Fibroblast of peridontal ligament (primary cell): Measurements from ENCODE around the gene THAP7.
"Not testable (repeated sequence)": the region's sequence is repeated elsewhere in the genome, so short reads cannot be mapped to it uniquely, and the experiment has no call there.

Experiments
- DNase-seq: peaks from one replicate; pipeline ENCODE4 v3.0.0-alpha.2; 2010; ENCODE audit errors: extremely low read depth

The THAP7 gene

GRCh38 chr22:21012446-21013407 lies 10.8 kb upstream of the THAP7 start:
- DNase-seq: no peak

DNA sequence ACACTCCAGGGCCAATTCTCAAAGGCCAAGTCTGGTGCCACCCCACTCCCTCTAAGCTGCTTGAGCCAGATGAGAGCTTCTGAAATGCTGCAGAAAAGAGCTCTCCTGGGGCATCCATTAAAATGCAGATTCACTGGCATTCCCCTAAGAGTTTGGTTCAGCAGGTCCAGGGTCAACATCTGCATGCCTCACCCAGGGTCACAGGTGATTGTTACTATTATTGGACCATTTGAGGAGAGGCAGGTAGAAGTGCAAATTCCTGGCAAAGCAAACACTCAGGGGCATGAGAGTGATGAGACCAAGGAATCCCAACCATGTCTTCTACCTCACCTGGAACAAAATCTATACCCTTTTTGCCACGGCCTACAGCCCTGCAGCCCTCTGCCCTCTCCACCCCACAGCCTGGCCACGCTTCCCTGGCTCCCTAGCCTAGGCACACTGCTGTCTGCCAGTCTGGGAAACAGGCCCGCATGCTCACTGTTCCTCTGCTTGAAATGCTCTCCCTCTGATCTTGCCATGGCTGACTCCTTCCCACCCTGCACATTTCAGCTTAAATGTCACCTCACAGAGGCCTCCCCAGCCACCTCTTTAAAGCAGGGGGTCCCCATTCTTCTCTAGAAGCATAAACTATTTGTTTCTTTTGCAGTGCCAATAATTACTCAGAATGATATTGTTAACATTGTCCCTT lies 8.7 kb upstream of the THAP7 start:
- DNase-seq: no peak

GRCh38 chr22:21009638-21010425 lies 7.9 kb upstream of the THAP7 start:
- peak; percentile 57 for DNase-seq

DNA sequence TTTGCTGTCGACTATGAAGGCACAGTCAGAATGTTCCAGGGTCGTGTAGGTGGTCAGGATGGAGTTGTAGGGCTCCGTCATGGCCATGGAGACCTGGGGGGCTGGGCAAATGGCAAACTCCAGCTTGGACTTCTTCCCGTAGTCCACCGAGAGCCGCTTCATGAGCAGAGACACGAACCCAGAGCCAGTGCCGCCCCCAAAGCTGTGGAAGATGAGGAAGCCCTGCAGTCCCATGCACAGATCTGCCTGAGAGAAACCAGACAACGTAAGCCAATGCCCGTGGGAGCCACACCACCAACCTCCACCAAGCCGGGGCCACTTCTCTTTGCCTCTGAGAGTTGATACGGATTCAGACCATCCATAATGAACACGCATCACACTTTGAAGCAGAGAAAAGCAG lies 7.3 kb upstream of the THAP7 start:
- not testable (repeated sequence) for DNase-seq

DNA sequence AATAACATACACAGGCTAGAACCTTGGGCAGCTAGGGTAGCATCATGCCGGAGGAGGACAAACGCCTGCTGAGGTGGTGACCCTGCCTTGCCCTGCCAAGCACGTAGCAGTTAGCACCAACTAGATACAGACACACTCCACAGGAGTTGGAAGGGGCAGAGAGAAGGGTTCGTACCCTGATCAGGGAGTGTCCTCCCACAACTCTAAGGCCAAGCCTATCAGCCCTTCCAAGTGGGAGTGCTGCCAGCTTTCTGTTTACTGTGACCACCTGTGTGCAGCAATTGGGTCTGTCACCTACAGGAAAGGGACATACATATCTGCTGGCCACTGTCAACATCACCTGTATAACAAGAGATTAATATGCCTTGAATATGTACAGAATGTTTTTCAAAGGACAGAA lies 1.9 kb upstream of the THAP7 start:
- DNase-seq: no peak

DNA sequence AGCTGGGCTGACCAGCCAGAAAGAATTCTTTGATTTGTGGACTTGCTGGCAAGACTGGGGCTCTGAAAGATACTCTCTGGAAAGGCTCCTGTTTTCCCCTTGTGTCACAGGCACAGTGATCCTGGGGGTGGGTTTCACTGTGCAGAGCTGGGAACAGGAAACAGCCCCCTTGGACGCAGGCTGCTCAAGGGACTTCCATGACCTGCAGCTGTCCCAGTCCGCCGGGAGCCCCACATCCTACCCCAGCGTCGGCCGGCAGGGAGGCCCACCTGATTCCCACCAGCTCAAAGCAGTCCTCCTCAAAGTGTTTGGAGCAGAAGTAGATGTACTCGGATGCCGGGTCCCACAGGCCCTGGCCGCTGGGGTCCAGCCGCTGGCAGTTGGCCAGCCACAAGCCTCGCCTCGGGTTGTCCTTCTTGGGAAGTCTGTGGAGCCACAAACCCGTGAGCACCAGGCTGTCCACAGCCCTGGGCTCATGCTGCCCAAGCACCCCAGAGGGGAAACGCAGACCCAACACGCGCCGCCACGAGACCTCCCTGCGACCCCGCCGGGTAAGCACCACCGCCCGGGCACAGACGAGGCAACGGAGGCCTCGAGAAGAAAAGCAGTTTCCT lies 824 bp downstream of the THAP7 start:
- peak; percentile 11 for DNase-seq

- peak; percentile 18 for DNase-seq
Measured at GRCh38 chr22:21000207-21000986, 1.5 kb downstream of the THAP7 start.

- no peak for DNase-seq
Measured at GRCh38 chr22:20999350-21000206, 2.3 kb downstream of the THAP7 start.

- DNase-seq: peak; percentile 22
Measured at GRCh38 chr22:20998411-20999336, 3.2 kb downstream of the THAP7 start.

- no peak for DNase-seq
Measured at GRCh38 chr22:20997536-20998257, 4.2 kb downstream of the THAP7 start.

DNA sequence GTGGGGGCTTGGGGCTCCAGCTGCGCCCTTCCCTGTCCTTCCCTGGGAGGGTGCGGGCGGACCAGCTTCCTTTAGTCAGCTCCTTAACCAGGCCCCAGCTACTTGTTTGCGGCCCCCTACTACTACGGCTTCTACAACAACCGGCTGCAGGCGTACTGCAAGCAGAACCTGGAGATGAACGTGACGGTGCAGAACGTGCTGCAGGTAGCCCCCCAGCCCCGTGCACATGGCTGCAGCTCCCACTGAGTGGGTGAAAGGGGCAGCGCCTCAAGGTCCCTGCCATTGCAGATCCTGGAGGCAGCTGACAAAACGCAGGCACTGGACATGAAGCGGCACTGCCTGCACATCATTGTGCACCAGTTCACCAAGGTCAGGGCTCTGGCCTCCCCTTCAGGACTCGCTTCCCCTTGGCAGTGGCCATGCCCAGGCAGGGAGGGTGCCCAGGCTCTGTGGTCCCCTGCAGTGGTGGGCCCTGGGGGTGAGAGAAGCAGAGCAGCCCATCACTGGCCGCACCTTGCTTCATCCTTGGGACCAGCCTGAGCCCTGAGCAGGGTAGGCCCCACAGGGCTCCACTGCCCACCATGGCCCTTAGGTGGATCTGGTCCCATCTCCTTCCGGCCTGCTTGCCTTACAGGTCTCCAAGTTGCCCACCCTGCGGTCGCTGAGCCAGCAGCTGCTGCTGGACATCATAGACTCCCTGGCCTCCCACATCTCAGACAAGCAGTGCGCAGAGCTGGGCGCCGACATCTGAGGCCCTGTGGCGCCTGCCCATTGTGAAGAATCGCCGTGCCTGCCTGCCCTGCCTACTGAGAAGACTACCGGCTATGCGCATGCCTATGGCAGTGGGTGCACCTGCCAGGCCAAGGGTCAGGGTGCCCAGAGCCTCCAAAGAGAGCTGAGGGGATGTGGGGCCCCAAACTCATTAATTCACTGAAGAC lies 5.1 kb downstream of the THAP7 start:
- no peak for DNase-seq

DNA sequence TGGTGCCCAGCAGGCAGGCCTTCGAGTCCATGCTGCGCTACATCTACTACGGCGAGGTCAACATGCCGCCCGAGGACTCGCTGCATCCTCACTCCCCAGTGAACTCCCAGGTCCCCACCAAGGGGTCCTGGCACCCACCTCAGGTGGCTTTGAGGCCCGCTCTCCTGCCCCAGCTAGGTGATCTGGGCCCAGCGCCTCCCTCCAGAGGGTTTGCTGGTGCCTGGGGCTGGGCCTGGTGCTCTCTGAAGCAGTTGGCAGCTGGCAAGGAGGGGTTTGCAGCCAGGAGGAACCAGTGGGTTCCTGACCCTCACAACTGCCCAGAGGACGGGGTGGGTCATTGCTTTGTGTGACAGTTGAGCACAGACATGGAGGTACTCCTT lies 5.9 kb downstream of the THAP7 start:
- no peak for DNase-seq

DNA sequence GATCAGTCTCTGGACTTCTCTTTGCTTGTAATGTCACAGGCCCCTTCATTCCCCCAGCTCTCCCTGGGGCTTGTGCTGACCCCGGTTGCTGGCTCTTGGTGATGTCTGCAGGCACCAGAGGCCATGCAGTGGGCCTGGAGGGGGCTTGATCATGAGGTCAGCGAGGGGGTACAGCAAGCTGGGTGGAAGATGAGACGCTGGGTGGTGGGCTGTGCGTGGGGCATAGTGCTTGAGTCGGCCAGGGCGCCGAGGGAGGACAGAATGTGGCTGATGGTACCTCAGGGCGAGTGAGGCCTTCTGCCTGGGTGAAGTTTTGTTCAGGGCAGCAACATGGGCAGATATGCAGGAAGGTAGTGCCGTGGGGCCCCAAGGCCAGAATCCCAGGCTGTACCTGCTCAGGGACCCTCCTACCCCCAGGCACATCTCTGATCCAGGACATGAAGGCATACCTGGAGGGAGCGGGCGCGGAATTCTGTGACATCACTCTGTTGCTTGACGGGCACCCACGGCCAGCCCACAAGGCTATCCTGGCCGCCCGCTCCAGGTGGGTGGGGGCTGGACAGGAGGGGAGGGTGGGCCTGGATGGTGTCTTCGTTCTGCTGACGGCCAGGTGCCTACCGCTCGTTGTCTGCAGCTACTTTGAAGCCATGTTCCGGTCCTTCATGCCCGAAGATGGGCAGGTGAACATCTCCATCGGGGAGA lies 6.4 kb downstream of the THAP7 start:
- DNase-seq: no peak

GRCh38 chr22:20994902-20995241 lies 7.0 kb downstream of the THAP7 start:
- DNase-seq: no peak

DNA sequence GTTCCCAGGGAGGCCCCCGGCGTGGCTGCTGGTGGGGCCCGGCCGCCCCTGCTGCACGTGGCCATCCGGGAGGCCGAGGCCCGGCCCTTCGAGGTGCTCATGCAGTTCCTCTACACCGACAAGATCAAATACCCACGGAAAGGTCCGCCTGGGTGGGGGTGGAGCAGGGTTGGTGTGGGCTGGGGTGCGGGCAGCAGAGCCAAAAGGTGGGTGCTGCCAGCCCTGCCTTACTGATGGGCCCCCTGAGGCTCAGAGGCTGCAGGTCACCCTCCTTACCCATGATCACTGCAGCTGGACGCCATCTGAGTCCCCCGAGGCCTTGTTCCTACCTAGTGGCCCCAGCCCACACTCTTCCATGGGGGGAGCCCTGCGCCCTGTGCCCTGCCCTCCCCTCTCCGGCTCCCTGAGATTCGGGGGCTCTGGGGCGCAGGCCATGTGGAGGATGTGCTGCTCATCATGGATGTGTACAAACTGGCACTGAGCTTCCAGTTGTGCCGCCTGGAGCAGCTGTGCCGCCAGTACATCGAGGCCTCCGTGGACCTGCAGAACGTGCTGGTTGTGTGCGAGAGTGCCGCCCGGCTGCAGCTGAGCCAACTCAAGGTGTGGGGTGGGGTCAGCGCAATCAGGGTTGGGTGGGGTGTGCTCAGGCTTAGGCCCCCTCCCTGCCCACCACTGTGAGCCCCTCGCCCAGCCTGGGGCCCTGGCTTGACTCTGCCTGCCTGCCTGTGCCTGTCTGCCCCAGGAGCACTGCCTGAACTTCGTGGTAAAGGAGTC lies 7.6 kb downstream of the THAP7 start:
- DNase-seq: no peak
